ENCODE measurements around the gene ALAS2. TPM values are rescaled to one million over a fixed set of nuclear protein-coding genes. Genes with fewer than 3 reads are reported as not detected.

Gene ALAS2
- total RNA-seq, 1 donor from 2014 or later = 5.6 TPM

- no peak overlapping the region for H3K27ac ChIP-seq
Observed at GRCh38 chrX:55029291-55029690, 1.5 kb downstream of the ALAS2 start.

GRCh38 chrX:55028611-55029010 is 2.2 kb downstream of the ALAS2 start:
- no peaks in the 10 kb centered on the region for H3K9me3 ChIP-seq
- no peak for TF ChIP-seq POLR2AphosphoS5 (IDR thresholded peaks at IDR 0.05; ENCODE audit: insufficient read depth in 1 of 2, low read depth in 1 of 2)
- no peak for TF ChIP-seq POLR2A (IDR thresholded peaks at IDR 0.05)
- TF ChIP-seq CTCF (IDR thresholded peaks at IDR 0.05) = no peak
- H3K27ac ChIP-seq = no peak overlapping the region
- H3K27me3 ChIP-seq = no peaks in the 10 kb centered on the region
- no peak overlapping the region for H3K4me3 ChIP-seq
- H3K36me3 ChIP-seq = no peaks in the 10 kb centered on the region
- intact Hi-C loops (cut with DNase I) = loop anchor here (10.0 kb wide), 1 partner anchor 1586 kb away; no protein-coding TSS in a partner anchor
- DNase-seq (ENCODE audit: extremely low spot score in 2 of 2) = no peak
- H3K4me1 ChIP-seq = no peaks in the 10 kb centered on the region

More at GRCh38 chrX:55029291-55029690, 1.5 kb downstream of the ALAS2 start:
- TF ChIP-seq CTCF (IDR thresholded peaks at IDR 0.05) (no peak), POLR2AphosphoS5 (IDR thresholded peaks at IDR 0.05; ENCODE audit: insufficient read depth in 1 of 2, low read depth in 1 of 2) (no peak), POLR2A (IDR thresholded peaks at IDR 0.05) (no peak)
- Histone ChIP-seq H3K36me3 (no peaks in the 10 kb centered on the region), H3K27me3 (no peaks in the 10 kb centered on the region), H3K4me3 (no peak overlapping the region), H3K4me1 (no peaks in the 10 kb centered on the region), H3K9me3 (no peaks in the 10 kb centered on the region)
- intact Hi-C loops (cut with DNase I) = loop anchor here (10.0 kb wide), 1 partner anchor 1586 kb away; no protein-coding TSS in a partner anchor
- no peak for DNase-seq (ENCODE audit: extremely low spot score in 2 of 2)

- no peak for DNase-seq (ENCODE audit: extremely low spot score in 2 of 2)
- TF ChIP-seq CTCF (IDR thresholded peaks at IDR 0.05) = no peak
- no peak for TF ChIP-seq POLR2AphosphoS5 (IDR thresholded peaks at IDR 0.05; ENCODE audit: insufficient read depth in 1 of 2, low read depth in 1 of 2)
- no peak for TF ChIP-seq POLR2A (IDR thresholded peaks at IDR 0.05)
- no peaks in the 10 kb centered on the region for H3K9me3 ChIP-seq
- H3K4me1 ChIP-seq = no peaks in the 10 kb centered on the region
- no peaks in the 10 kb centered on the region for H3K36me3 ChIP-seq
- H3K4me3 ChIP-seq = no peak overlapping the region
- H3K27ac ChIP-seq = no peak overlapping the region
- no peaks in the 10 kb centered on the region for H3K27me3 ChIP-seq
- intact Hi-C loops (cut with DNase I) = loop anchor here (10.0 kb wide), 1 partner anchor 1587 kb away; no protein-coding TSS in a partner anchor
Observed at GRCh38 chrX:55028040-55028439, 2.7 kb downstream of the ALAS2 start.

- Histone ChIP-seq H3K4me3 (no peak overlapping the region), H3K27me3 (no peaks in the 10 kb centered on the region), H3K9me3 (no peaks in the 10 kb centered on the region), H3K4me1 (no peaks in the 10 kb centered on the region), H3K27ac (no peak overlapping the region), H3K36me3 (no peaks in the 10 kb centered on the region)
- no peak for DNase-seq (ENCODE audit: extremely low spot score in 2 of 2)
- no peak for TF ChIP-seq POLR2A (IDR thresholded peaks at IDR 0.05)
- no peak for TF ChIP-seq CTCF (IDR thresholded peaks at IDR 0.05)
- no peak for TF ChIP-seq POLR2AphosphoS5 (IDR thresholded peaks at IDR 0.05; ENCODE audit: insufficient read depth in 1 of 2, low read depth in 1 of 2)
- intact Hi-C loops (cut with DNase I) = loop anchor here (10.0 kb wide), 1 partner anchor 1588 kb away; no protein-coding TSS in a partner anchor
Observed at GRCh38 chrX:55026840-55027239, 3.9 kb downstream of the ALAS2 start.

- H3K4me1 ChIP-seq = no peaks in the 10 kb centered on the region
- H3K27ac ChIP-seq = no peak overlapping the region
- TF ChIP-seq POLR2A (IDR thresholded peaks at IDR 0.05) (no peak), CTCF (IDR thresholded peaks at IDR 0.05) (no peak), POLR2AphosphoS5 (IDR thresholded peaks at IDR 0.05; ENCODE audit: insufficient read depth in 1 of 2, low read depth in 1 of 2) (no peak)
- intact Hi-C loops (cut with DNase I) = loop anchor here (10.0 kb wide), 1 partner anchor 1589 kb away; no protein-coding TSS in a partner anchor
- no peak for DNase-seq (ENCODE audit: extremely low spot score in 2 of 2)
- H3K4me3 ChIP-seq = no peak overlapping the region
- H3K36me3 ChIP-seq = no peaks in the 10 kb centered on the region
- H3K9me3 ChIP-seq = no peaks in the 10 kb centered on the region
- H3K27me3 ChIP-seq = no peaks in the 10 kb centered on the region
Observed at GRCh38 chrX:55026143-55026542, 4.6 kb downstream of the ALAS2 start.
